HG02610 (cell line): ENCODE data around the gene ERAS.
"Not testable (repeated sequence)": the region's sequence is repeated elsewhere in the genome, so short reads cannot be mapped to it uniquely, and the experiment has no call there.

Source experiments
- ATAC-seq: cut with Tn5 transposase; IDR thresholded peaks from one replicate; pipeline ENCODE4 v1.9.1; 2021; ENCODE audit warnings: mild to moderate bottlenecking, moderate library complexity; ENCODE audit not compliant: unreplicated experiment

ERAS gene

DNA sequence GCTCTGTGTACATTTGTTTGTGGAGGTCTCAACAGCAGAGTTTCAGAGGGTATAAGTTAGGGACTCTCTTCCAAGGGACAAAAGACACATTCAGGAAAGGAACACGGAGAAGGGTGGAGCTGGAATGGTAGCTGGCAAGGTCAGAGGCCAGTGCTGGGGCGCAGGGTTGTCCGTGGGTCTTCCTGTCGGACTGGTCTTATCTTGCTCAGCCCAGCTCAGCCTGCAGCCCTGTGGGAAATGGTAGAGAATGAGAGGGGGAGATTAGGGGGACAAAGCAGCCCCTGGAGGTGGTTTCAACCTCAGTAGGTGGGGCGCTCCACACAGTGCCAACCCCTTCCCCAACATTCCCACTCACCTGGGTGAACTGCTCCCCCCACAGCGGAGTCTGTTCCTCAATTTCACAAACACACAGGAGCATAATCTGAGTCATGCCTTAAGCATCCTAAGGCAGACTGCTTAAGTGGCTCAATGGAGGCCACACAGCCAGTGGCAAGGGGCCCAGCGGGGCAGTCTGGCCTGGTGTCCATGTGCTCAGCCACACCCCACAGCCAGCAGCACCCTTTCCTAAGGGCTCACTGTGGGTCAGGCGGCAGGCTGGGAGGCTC is 31.3 kb upstream of the ERAS start:
- no peak for ATAC-seq

DNA sequence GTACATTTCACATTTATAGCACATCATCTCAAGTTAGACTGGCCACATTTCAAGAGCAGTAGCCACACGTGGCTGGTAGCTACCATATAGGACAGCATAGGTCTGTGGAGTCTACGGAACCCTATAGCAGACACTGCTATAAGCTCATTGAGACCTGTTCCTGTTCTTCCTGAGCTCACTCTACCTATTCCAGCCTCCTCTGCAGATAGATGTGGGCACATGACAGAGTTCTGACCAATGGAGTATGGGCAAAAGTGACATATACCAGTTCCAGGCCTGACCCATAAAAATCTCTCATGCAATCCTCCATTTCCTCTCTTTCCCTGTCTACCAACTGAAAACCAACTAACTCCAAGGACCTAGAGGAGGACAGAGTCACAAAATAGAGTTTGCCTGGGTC is 28.0 kb upstream of the ERAS start:
- ATAC-seq: no peak

DNA sequence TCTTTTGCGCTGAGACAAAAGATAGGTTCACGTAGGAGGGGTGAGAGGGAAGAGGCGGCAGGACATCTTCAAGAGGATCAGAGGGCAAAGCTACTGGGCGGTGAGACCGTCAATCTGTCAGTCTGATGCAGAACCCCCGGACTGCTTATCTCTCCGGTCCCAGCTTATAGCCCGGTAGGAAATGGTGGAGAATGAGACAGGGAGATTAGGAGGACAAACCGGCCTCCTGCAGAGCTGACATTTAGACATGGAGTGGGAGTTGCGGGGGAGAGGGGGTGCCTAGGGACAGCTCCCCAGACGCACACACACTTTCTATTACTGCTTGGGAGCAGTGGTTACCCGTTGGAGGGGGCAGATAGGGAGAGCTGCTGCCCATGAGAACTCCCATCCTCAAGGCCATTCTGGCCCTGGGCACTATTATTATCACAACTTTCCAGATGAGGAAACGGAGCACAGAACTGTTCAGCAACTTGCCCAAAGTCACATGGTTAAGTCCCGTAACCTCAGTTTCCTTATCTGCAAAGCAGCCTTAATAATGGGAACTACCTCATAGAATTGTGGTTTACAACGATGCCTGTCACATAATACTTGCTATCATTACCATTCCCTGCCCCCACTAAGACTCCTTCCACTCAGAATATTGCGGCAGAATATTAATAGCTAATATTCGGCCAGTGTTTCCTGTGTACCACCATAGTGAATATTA is 25.6 kb upstream of the ERAS start:
- no peak for ATAC-seq

DNA sequence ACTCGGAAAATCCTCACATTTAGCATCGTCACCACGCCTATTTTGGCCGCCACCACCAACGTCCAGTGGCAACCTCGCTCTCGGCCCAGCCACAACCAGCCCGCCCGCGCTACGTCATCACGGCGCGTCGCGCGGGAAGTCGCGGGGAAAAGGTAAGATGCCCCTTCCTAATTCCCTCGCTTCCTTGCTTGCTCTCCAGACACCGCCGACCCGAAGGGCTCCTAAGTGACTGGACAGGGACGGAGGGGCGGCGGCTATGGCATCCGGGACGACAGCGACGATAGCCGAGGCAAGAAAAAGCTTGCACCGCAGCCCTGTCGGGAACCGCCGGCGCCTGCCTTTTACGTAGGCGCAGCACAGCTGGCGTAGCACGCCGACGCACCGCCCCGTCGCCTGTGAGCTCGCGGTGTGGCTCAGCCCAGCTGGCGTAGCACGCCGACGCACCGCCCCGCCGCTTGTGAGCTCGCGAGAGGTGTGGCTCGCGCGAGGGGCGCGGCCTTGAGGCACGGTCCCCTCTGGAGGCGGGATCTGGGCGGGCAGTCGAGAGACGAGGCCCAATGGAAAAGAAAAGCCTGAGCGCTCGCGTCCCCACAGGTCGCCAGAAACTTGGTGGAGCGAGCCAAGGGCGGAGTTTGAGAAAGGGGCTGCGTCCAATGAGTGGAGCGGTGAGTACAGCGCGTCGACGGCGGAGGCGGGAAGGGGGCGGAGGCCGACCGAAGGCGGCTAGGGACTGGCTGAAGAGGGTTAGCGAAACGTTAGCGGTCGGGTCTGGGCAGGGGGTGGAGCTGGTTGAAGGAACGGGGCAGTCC is 24.8 kb upstream of the ERAS start, which contains the start of gene HDAC6:
Gene HDAC6 (plus strand): TSS at position 788 of the 809 bp plus-strand sequence. CDS start 626 bp downstream, outside the sequence.
- peak; percentile 93 for ATAC-seq

DNA sequence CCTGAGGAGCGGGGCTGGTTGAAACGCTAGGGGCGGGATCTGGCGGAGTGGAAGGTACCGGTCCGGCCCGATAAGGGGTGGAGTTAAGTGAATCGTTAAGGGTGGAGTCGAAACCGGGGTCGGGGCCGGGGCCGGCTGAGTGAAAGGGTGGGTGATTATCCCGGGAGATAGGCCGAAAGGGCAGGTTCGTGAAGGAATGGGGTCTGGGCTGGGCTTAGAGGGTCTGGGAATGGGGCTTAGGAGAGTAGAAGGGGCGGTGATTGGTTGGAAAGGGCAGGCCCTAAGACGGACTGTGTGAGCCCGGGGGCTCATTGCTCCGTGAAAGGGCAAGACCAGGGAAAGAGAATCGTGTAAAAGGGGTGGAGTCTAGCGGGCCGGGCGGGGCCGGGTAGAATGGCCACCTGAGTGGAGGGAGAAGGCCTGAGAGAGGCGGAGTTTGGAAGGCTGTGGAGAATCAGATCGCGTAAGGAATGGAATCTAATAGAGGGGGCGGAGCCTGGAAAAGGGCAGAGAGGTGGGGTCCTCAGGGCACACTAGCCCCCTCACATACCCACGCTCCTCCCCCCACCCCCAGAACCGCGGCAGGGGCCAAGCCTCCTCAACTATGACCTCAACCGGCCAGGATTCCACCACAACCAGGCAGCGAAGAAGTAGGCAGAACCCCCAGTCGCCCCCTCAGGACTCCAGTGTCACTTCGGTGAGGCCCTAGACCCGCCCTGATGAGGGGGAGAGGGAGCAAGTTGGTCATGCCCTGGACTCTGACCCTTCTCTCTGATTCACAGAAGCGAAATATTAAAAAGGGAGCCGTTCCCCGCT is 24.0 kb upstream of the ERAS start:
- ATAC-seq: peak; percentile 41

DNA sequence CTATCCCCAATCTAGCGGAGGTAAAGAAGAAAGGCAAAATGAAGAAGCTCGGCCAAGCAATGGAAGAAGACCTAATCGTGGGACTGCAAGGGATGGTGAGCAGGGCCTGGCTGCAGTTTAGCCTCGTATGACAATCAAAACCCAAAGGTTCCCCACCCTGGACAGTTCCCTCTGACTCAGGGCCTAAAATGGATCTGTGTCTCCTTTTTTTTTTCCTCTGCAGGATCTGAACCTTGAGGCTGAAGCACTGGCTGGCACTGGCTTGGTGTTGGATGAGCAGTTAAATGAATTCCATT is 23.5 kb upstream of the ERAS start:
- no peak for ATAC-seq

DNA sequence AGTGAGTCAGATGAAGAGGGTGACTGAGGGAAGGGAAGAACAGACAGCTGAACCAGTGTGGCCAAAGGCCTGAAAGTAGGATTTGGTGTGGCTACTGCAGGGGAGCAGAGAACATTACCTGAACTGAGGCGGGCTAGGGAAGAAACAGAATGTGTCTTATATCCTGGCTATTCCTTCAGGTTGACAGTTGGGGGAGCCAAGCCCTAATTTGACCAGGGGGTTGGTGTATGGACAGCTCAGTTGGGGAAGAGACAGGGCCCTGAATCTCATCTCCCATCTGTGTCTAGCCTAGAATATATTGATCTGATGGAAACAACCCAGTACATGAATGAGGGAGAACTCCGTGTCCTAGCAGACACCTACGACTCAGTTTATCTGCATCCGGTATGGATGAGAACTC is 20.2 kb upstream of the ERAS start:
- no peak for ATAC-seq

DNA sequence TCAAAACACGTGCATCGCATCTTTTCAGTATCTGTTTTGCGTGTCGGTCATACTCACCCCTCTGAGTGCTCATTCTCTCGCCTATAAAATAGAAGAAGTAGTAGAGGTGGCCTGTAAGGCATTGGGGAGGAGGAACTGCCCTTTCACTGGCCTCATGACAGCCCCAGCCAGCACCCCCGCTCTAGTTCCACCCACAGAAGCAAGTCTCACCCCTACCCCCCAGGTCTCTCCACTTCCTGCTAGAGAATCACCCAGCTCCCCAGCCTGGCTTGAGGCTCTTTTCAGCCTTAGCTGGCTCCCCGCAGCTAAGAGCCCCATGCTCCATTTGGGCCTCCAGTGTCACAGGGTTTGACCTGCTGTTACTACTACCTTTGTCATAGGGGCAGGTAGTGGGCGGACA is 12.7 kb upstream of the ERAS start:
- ATAC-seq: no peak

DNA sequence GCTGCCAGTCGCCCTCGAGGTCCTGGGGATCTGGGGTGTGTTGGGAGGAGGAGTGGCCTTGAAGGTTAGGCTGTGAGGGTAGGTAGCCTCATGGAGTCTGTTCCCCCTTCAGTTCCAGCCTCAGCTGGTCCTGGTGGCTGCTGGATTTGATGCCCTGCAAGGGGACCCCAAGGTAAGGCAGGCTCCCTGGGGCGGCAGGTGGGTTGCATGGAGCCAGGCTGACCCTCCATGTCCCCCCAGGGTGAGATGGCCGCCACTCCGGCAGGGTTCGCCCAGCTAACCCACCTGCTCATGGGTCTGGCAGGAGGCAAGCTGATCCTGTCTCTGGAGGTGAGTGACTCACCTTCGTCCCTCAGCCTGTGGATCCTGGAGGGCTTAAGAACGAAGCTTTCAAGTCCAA is 11.6 kb upstream of the ERAS start:
- no peak for ATAC-seq

DNA sequence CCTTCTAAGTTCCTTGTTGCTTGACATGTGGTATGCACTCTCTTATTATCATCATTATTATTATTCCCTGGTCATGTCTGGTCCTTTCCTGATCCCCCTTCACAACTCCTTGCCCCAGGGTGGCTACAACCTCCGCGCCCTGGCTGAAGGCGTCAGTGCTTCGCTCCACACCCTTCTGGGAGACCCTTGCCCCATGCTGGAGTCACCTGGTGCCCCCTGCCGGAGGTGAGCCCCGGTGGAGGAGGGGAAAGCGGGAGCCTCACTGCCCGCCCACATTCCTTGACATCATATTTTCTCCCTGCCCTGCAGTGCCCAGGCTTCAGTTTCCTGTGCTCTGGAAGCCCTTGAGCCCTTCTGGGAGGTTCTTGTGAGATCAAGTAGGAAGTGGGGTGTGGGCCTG is 11.0 kb upstream of the ERAS start:
- no peak for ATAC-seq

DNA sequence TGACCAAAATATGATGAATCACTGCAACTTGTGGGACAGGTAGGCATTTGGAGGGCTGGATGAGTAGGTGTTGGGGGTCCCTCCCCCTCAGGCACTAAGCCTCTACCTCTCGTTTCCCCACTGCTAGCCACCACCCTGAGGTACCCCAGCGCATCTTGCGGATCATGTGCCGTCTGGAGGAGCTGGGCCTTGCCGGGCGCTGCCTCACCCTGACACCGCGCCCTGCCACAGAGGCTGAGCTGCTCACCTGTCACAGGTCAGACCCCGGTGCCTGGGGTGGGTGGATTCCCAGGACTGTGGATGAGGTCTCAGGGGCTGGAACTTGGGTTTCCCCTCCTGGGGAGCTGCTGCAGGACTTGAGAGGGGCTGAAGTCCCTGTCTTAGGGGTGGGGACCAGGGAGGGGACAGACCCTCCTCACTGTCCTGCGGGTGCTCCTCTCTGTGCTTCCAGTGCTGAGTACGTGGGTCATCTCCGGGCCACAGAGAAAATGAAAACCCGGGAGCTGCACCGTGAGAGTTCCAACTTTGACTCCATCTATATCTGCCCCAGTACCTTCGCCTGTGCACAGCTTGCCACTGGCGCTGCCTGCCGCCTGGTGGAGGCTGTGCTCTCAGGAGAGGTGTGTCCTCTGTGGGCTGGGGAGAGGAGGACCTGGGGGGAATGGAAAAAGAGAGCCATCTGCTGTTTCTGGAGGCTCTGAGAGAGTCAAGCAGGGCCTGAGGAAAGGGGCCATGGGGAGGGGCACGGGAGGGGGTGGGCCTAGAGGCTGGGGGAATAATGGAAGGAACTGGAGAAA is 10.1 kb upstream of the ERAS start:
- no peak for ATAC-seq

DNA sequence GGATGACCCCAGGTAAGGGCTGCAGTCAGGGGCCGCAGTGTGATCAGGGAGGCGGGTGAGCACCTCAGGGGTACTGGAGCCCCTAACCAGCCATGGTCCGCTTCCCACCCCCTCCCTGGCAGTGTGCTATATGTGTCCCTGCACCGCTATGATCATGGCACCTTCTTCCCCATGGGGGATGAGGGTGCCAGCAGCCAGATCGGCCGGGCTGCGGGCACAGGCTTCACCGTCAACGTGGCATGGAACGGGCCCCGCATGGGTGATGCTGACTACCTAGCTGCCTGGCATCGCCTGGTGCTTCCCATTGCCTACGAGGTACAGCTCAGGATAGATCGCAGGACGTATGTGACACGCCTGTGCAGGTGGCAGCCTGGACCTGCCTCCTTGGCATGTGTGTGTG is 8.2 kb upstream of the ERAS start:
- ATAC-seq: no peak

DNA sequence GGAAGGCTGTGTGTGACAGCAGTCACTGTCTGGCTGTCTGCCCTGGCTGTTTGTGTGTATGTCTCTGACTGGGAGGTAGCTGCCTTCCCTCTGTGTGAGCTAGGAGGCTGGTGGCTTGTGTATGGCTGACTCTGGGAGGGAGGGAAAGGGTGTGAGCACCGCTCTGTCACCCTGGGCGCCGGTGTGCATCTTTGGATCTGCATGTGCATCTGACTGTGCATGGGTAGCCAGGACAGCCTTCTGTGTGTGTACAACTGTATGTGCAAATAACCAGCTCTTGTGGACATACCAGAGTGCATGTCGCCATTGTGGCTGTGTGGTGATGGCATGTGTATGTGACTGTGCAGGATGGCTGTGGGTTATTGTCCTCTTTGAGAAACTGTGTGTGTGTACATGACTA is 7.4 kb upstream of the ERAS start:
- no peak for ATAC-seq

DNA sequence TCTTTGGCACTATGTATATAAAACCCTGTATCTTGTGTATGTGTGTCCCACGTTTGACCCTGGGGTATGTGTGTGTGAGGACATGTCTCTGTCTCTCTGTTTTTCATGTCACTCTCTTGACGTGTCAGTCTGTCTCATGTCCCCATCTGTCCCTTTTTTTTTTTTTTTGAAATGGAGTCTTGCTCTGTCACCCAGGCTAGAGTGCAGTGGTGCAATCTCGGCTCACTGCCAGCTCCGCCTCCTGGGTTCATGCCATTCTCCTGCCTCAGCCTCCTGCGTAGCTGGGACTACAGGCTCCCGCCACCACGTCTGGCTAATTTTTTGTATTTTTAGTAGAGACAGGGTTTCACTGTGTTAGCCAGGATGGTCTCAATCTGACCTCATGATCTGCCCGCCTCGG is 6.9 kb upstream of the ERAS start:
- not testable (repeated sequence) for ATAC-seq

DNA sequence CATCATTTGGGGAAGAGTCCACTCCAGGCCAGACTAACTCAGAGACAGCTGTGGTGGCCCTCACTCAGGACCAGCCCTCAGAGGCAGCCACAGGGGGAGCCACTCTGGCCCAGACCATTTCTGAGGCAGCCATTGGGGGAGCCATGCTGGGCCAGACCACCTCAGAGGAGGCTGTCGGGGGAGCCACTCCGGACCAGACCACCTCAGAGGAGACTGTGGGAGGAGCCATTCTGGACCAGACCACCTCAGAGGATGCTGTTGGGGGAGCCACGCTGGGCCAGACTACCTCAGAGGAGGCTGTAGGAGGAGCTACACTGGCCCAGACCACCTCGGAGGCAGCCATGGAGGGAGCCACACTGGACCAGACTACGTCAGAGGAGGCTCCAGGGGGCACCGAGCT is 3.3 kb upstream of the ERAS start:
- ATAC-seq: no peak

DNA sequence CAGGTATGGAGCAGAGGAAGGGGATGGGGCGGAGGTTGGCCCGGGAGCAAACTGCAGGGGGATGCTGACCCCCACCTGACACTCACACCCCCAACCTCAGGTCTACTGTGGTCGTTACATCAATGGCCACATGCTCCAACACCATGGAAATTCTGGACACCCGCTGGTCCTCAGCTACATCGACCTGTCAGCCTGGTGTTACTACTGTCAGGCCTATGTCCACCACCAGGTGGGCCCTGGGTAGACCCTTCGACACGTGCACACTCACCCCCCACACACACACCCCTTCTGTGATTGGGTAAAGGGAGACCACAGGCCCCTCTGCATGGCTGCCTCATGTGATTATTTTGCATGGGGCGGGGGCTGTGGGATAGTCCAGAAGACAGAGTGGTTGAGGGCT is 2.2 kb upstream of the ERAS start:
- ATAC-seq: no peak

DNA sequence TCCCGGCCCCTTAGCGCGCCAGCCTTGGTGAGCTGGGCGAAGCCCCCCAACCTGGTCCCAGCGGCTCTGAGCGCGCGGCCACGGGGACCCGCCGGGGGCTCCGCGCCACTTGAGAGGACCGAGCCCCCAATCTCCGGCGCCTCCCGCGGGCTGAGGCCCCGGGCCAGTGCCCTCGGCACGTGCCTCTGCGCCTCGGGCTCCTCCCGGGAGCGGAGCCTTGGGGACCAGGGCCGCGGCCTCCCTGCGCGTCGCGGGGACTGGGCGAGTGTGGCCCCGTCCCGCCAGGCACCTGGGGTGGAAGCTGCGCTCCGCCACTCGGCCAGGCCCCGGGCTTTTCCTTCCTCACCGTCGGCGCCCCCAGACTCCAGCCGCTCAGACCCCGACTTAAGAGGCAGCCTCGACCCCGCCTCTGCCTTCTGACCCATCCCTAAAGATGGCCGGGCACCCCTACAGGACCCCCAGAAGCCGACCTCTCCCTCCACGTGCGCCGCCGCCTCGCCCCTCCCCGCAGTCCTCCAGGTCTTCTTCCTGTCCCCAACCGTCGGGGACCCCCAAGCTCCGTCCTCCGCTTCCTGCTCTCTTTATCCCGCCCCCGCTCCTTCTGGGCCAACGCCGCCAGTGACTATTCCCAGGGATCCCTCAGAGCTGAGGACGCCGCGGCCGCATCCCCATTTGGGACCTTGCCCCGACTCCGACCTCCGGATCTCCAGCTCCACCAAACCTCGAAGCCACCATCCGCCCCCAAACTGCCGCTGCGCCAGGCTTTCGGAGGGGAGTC is 752 bp downstream of the ERAS start:
- ATAC-seq: no peak

DNA sequence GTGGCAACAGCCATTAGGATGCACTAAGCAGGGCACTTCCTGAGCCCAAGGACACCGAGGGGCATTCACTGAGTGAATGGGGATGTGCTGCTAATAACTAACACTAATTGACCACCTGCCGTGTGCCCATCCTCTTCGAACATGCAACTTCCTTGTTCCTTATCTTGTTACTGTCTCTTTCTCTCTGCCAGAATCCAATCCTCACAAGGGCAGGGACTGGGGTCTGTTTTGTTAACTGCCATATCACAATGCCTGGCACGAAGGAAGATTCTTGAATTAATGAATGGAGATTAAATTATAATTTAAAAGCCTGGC is 1.3 kb downstream of the ERAS start:
- ATAC-seq: no peak

DNA sequence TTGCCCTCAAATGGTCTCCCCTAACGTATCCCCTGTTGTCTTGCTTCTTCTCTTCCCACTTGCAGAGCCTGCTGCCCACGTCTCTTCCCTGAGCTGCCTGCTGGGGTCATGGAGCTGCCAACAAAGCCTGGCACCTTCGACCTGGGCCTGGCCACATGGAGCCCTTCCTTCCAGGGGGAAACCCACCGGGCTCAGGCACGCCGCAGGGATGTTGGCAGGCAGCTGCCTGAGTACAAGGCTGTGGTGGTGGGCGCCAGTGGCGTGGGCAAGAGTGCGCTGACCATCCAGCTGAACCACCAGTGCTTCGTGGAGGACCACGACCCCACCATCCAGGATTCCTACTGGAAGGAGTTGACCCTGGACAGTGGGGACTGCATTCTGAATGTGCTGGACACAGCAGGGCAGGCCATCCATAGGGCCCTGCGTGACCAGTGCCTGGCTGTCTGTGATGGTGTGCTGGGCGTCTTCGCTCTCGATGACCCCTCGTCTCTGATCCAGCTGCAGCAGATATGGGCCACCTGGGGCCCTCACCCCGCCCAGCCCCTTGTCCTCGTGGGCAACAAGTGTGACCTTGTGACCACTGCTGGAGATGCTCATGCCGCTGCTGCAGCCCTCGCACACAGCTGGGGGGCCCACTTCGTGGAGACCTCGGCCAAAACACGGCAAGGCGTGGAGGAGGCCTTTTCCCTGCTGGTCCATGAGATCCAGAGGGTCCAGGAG is 2.9 kb downstream of the ERAS start:
- no peak for ATAC-seq
